Measurements from ENCODE around the gene MORN4.

MORN4 gene

DNA sequence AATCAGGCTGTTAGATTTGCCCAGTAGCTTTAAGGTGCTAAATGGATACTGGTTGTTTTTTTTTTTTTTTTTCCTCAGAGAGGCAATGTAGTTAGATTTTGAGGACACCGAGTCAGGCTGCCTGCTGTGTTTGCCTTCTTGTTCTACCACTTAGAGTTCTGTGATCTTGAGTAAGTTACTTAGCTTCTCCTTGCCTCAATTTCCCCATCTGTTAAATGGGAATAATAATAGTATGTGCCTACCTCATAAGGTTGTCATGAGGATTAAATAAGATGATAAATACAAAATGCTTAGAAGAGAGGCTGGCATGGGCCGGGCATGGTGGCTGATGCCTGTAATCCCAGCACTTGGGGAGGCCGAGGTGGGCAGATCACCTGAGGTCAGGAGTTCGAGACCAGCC, 14.6 kb downstream of the MORN4 start:
- POLR2A ChIA-PET: no interaction called here
- CTCF ChIA-PET: interaction anchor here (0.6 kb wide), 1 partner anchor 599 kb away, joined by 3 read pairs; no protein-coding TSS in a partner anchor
- TF ChIP-seq NFRKB (IDR thresholded peaks at IDR 0.05): no peak
- TF ChIP-seq TARDBP (IDR thresholded peaks at IDR 0.05): no peak
- TF ChIP-seq ZNF384 (IDR thresholded peaks at IDR 0.05): no peak
- no peak for TF ChIP-seq L3MBTL2 (conservative IDR thresholded peaks at IDR 0.05)
- TF ChIP-seq FOXA1 (IDR thresholded peaks at IDR 0.05): no peak
- no peak for TF ChIP-seq ARNT (IDR thresholded peaks at IDR 0.05)
- no peak for TF ChIP-seq FOXM1 (IDR thresholded peaks at IDR 0.05; ENCODE audit: borderline replicate concordance)
- TF ChIP-seq SUZ12 (IDR thresholded peaks at IDR 0.05): no peak
- no peak for TF ChIP-seq CTBP1 (IDR thresholded peaks at IDR 0.05; ENCODE audit: borderline replicate concordance)
- TF ChIP-seq BHLHE40 (IDR thresholded peaks at IDR 0.05; ENCODE audit: borderline replicate concordance): no peak
- no peak for TF ChIP-seq LEF1 (IDR thresholded peaks at IDR 0.05; ENCODE audit: borderline replicate concordance)
- TF ChIP-seq HDGF (IDR thresholded peaks at IDR 0.05; ENCODE audit: borderline replicate concordance): no peak
- TF ChIP-seq, protein P1, sequence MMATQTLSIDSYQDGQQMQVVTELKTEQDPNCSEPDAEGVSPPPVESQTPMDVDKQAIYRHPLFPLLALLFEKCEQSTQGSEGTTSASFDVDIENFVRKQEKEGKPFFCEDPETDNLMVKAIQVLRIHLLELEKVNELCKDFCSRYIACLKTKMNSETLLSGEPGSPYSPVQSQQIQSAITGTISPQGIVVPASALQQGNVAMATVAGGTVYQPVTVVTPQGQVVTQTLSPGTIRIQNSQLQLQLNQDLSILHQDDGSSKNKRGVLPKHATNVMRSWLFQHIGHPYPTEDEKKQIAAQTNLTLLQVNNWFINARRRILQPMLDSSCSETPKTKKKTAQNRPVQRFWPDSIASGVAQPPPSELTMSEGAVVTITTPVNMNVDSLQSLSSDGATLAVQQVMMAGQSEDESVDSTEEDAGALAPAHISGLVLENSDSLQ (IDR thresholded peaks at IDR 0.05): no peak
- TF ChIP-seq SP1 (IDR thresholded peaks at IDR 0.05): no peak
- no peak for TF ChIP-seq FOXK2 (IDR thresholded peaks at IDR 0.05)
- TF ChIP-seq ELF4 (IDR thresholded peaks at IDR 0.05): no peak
- DNase-seq (ENCODE audit: extremely low spot score): no peak

DNA sequence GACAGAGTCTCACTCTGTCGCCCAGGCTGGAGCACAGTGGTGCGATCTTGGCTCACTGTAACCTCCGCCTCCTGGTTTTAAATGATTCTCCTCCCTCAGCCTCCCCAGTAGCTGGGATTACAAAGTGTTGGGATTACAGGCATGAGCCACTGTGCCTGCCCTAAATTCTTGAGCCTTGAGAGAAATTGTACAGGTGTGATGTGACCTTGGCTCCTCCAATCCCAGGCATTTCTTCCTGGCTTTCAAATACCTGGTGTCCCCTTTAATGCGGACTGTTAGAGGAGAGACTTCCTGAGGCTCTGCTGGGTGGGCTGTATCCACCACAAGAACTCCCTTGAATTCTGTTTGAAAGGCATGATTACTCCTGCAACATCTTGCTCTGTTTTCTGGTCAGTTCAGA, 15.0 kb downstream of the MORN4 start:
- CTCF ChIA-PET: interaction anchor here (0.6 kb wide), 1 partner anchor 599 kb away, joined by 3 read pairs; no protein-coding TSS in a partner anchor
- POLR2A ChIA-PET: no interaction called here
- no peak for DNase-seq (ENCODE audit: extremely low spot score)
- TF ChIP-seq FOXK2 (IDR thresholded peaks at IDR 0.05) (no peak), FOXM1 (IDR thresholded peaks at IDR 0.05; ENCODE audit: borderline replicate concordance) (no peak), NFRKB (IDR thresholded peaks at IDR 0.05) (no peak), L3MBTL2 (conservative IDR thresholded peaks at IDR 0.05) (no peak), SP1 (IDR thresholded peaks at IDR 0.05) (no peak), LEF1 (IDR thresholded peaks at IDR 0.05; ENCODE audit: borderline replicate concordance) (no peak), ARNT (IDR thresholded peaks at IDR 0.05) (no peak), CTBP1 (IDR thresholded peaks at IDR 0.05; ENCODE audit: borderline replicate concordance) (no peak), ELF4 (IDR thresholded peaks at IDR 0.05) (no peak), FOXA1 (IDR thresholded peaks at IDR 0.05) (no peak), BHLHE40 (IDR thresholded peaks at IDR 0.05; ENCODE audit: borderline replicate concordance) (no peak), TARDBP (IDR thresholded peaks at IDR 0.05) (no peak), ZNF384 (IDR thresholded peaks at IDR 0.05) (no peak), SUZ12 (IDR thresholded peaks at IDR 0.05) (no peak), HDGF (IDR thresholded peaks at IDR 0.05; ENCODE audit: borderline replicate concordance) (no peak)
- TF ChIP-seq, protein P1 (IDR thresholded peaks at IDR 0.05): no peak

DNA sequence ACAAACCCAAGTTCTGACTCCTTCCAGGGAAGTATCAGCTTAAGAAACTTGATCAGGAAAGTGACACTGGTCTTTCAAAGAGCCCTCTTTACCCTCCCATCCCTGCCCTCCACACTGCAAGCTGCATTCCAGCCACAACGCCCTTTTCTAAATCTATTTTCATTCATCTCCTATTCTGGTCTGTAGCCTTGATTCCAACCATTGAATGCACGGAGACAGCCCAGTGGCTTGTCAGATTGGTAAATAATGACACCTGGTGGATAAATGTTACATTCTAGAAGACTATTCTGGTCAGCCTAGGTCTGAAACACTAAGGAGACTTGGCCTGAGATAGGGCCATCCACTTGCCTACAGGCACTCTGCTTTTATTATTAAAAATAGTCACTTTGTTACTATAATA, 20.9 kb downstream of the MORN4 start:
- peak; percentile 42 for DNase-seq (ENCODE audit: extremely low spot score)
- CTCF ChIA-PET: interaction anchor here (0.6 to 1.5 kb wide), 4 partner anchors 40 to 334 kb away, joined by 3 to 7 read pairs (median 3); partner anchors contain the start of gene ANKRD2
- no peak for TF ChIP-seq SP1 (IDR thresholded peaks at IDR 0.05)
- no peak for TF ChIP-seq ZNF384 (IDR thresholded peaks at IDR 0.05)
- TF ChIP-seq LEF1 (IDR thresholded peaks at IDR 0.05; ENCODE audit: borderline replicate concordance): no peak
- no peak for TF ChIP-seq FOXM1 (IDR thresholded peaks at IDR 0.05; ENCODE audit: borderline replicate concordance)
- TF ChIP-seq, protein P1 (IDR thresholded peaks at IDR 0.05): no peak
- no peak for TF ChIP-seq NFRKB (IDR thresholded peaks at IDR 0.05)
- no peak for TF ChIP-seq HDGF (IDR thresholded peaks at IDR 0.05; ENCODE audit: borderline replicate concordance)
- TF ChIP-seq BHLHE40 (IDR thresholded peaks at IDR 0.05; ENCODE audit: borderline replicate concordance): no peak
- TF ChIP-seq ELF4 (IDR thresholded peaks at IDR 0.05): no peak
- TF ChIP-seq SUZ12 (IDR thresholded peaks at IDR 0.05): no peak
- no peak for TF ChIP-seq TARDBP (IDR thresholded peaks at IDR 0.05)
- TF ChIP-seq ARNT (IDR thresholded peaks at IDR 0.05): no peak
- TF ChIP-seq FOXK2 (IDR thresholded peaks at IDR 0.05): no peak
- TF ChIP-seq L3MBTL2 (conservative IDR thresholded peaks at IDR 0.05): no peak
- TF ChIP-seq CTBP1 (IDR thresholded peaks at IDR 0.05; ENCODE audit: borderline replicate concordance): no peak
- no peak for TF ChIP-seq FOXA1 (IDR thresholded peaks at IDR 0.05)
- POLR2A ChIA-PET: interaction anchor here (1.0 kb wide), 1 partner anchor 75 kb away, joined by 3 read pairs; the partner anchor contains the start of gene AVPI1

DNA sequence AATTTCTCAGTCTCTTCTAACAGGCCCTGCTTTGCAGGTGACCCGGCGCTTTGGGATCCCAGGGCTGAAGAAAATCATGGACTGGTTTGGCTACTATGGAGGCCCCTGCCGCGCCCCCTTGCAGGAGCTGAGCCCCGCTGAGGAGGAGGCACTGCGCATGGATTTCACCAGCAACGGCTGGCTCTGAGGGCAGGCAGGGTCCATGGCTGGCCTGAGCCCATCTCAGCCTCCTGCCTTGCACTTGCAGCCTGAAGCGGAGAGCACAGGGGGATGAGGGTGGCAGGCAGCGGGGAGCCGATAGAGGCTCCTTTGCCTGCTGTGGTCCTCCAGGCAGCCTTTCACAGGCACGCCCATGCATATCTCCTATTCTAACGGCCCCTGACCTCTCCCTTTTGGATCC, 21.8 kb downstream of the MORN4 start:
- DNase-seq (ENCODE audit: extremely low spot score): peak; percentile 7
- TF ChIP-seq SP1 (IDR thresholded peaks at IDR 0.05) (no peak), BHLHE40 (IDR thresholded peaks at IDR 0.05; ENCODE audit: borderline replicate concordance) (no peak), FOXA1 (IDR thresholded peaks at IDR 0.05) (no peak), ARNT (IDR thresholded peaks at IDR 0.05) (no peak), ELF4 (IDR thresholded peaks at IDR 0.05) (no peak), CTBP1 (IDR thresholded peaks at IDR 0.05; ENCODE audit: borderline replicate concordance) (no peak), FOXM1 (IDR thresholded peaks at IDR 0.05; ENCODE audit: borderline replicate concordance) (no peak), SUZ12 (IDR thresholded peaks at IDR 0.05) (no peak), LEF1 (IDR thresholded peaks at IDR 0.05; ENCODE audit: borderline replicate concordance) (no peak), FOXK2 (IDR thresholded peaks at IDR 0.05) (no peak), TARDBP (IDR thresholded peaks at IDR 0.05) (no peak), HDGF (IDR thresholded peaks at IDR 0.05; ENCODE audit: borderline replicate concordance) (no peak), L3MBTL2 (conservative IDR thresholded peaks at IDR 0.05) (no peak), ZNF384 (IDR thresholded peaks at IDR 0.05) (no peak), NFRKB (IDR thresholded peaks at IDR 0.05) (no peak)
- TF ChIP-seq, protein P1 (IDR thresholded peaks at IDR 0.05): no peak
- ChIA-PET POLR2A (no interaction called here), CTCF (interaction anchor here (1.1 to 1.5 kb wide), 2 partner anchors 39 to 58 kb away, joined by 3 to 7 read pairs; partner anchors contain the start of gene ANKRD2)
